IMR-90 (cell line): Measurements from ENCODE around the gene INPP5A.

Source experiments
- POLR2A ChIP-seq: IDR thresholded peaks from 2 replicates; pipeline ENCODE4 v1.6.1; 2012; ENCODE audit warnings: mild to moderate bottlenecking, low read depth, low read length
- RAD21 ChIP-seq: IDR thresholded peaks from 2 replicates; pipeline ENCODE4 v1.6.1; 2012; ENCODE audit warnings: low read length, improper control_type of control experiment
- TF ChIP-seq, protein P1 (sequence below): fragments of 150-350 bp; IDR thresholded peaks from 2 replicates; pipeline ENCODE4 v1.6.1; 2016; ENCODE audit warnings: low read depth, mild to moderate bottlenecking, low read length, moderate library complexity, borderline replicate concordance
- TF ChIP-seq, protein P2 (sequence below): conservative IDR thresholded peaks from 2 replicates; pipeline ENCODE4 v1.5.1; 2012; ENCODE audit warnings: mild to moderate bottlenecking, low read depth, low read length, improper control_type of control experiment

DNA sequence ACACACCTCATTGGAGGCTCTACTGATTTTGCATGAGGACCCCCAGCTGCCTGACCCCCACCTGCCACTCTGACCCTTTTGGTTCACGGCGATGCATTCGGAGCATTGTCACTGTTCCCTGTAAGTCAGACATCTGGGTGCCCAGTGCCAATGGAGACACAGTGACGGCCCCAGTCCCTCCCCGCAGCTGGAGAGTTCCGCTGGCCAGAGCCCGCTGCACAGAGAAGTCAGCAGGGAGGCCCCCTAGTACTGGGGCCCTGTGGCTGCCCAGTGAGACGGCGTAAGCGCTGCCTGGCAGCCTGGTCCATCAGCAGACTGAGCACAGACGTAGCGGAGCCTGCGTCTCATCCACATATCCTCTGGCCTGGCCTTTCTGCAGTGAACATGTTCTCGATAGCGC, 170.9 kb downstream of the INPP5A start:
- TF ChIP-seq, protein P1, sequence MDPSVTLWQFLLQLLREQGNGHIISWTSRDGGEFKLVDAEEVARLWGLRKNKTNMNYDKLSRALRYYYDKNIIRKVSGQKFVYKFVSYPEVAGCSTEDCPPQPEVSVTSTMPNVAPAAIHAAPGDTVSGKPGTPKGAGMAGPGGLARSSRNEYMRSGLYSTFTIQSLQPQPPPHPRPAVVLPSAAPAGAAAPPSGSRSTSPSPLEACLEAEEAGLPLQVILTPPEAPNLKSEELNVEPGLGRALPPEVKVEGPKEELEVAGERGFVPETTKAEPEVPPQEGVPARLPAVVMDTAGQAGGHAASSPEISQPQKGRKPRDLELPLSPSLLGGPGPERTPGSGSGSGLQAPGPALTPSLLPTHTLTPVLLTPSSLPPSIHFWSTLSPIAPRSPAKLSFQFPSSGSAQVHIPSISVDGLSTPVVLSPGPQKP: no peak
- TF ChIP-seq, protein P2, sequence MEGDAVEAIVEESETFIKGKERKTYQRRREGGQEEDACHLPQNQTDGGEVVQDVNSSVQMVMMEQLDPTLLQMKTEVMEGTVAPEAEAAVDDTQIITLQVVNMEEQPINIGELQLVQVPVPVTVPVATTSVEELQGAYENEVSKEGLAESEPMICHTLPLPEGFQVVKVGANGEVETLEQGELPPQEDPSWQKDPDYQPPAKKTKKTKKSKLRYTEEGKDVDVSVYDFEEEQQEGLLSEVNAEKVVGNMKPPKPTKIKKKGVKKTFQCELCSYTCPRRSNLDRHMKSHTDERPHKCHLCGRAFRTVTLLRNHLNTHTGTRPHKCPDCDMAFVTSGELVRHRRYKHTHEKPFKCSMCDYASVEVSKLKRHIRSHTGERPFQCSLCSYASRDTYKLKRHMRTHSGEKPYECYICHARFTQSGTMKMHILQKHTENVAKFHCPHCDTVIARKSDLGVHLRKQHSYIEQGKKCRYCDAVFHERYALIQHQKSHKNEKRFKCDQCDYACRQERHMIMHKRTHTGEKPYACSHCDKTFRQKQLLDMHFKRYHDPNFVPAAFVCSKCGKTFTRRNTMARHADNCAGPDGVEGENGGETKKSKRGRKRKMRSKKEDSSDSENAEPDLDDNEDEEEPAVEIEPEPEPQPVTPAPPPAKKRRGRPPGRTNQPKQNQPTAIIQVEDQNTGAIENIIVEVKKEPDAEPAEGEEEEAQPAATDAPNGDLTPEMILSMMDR: no peak
- TF ChIP-seq POLR2A: no peak
- no peak for TF ChIP-seq RAD21
